ENCODE results near the gene SCLY. TPM values are rescaled to one million over a fixed set of nuclear protein-coding genes. Genes with fewer than 3 reads are reported as not detected.

The SCLY gene
- total RNA-seq, 1 donor from 2014 or later: 13.5 TPM

GRCh38 chr2:238069021-238069709 lies 8.4 kb downstream of the SCLY start:
- Histone ChIP-seq H3K4me1 (no peaks in the 10 kb centered on the region), H3K4me3 (no peak overlapping the region), H3K27ac (no peak overlapping the region), H3K36me3 (peaks cover 0 to 19% of the 10 kb centered on the region in 2 donors), H3K9me3 (no peaks in the 10 kb centered on the region), H3K27me3 (no peaks in the 10 kb centered on the region)
- TF ChIP-seq POLR2AphosphoS5 (IDR thresholded peaks at IDR 0.05; ENCODE audit: insufficient read depth in 1 of 2, low read depth in 1 of 2): no peak
- TF ChIP-seq POLR2A (IDR thresholded peaks at IDR 0.05): no peak
- intact Hi-C loops (cut with DNase I): loop anchor here (10.0 kb wide), 1 partner anchor 176 kb away; the partner anchor contains the start of gene HES6
- DNase-seq (ENCODE audit: extremely low spot score in 2 of 2): no peak

- intact Hi-C loops (cut with DNase I): loop anchor here (5.0 to 10.0 kb wide), 2 partner anchors 175 to 1842 kb away; partner anchors contain the start of gene HES6
- peaks cover 0 to 19% of the 10 kb centered on the region in 2 donors for H3K36me3 ChIP-seq
Observed at GRCh38 chr2:238069877-238070276, 9.1 kb downstream of the SCLY start.

GRCh38 chr2:238075397-238075796 lies 14.6 kb downstream of the SCLY start:
- intact Hi-C loops (cut with DNase I): no loop called here

More at GRCh38 chr2:238069877-238070276, 9.1 kb downstream of the SCLY start:
- H3K4me1 ChIP-seq: no peaks in the 10 kb centered on the region
- no peaks in the 10 kb centered on the region for H3K27me3 ChIP-seq
- no peak for DNase-seq (ENCODE audit: extremely low spot score in 2 of 2)
- no peak overlapping the region for H3K27ac ChIP-seq
- no peak for TF ChIP-seq POLR2AphosphoS5 (IDR thresholded peaks at IDR 0.05; ENCODE audit: insufficient read depth in 1 of 2, low read depth in 1 of 2)
- TF ChIP-seq POLR2A (IDR thresholded peaks at IDR 0.05): no peak
- TF ChIP-seq CTCF (IDR thresholded peaks at IDR 0.05): no peak
- H3K4me3 ChIP-seq: no peak overlapping the region
- H3K9me3 ChIP-seq: no peaks in the 10 kb centered on the region

GRCh38 chr2:238077292-238077691 lies 16.5 kb downstream of the SCLY start:
- no peaks in the 10 kb centered on the region for H3K4me1 ChIP-seq
- intact Hi-C loops (cut with DNase I): no loop called here
- no peak overlapping the region for H3K27ac ChIP-seq
- peaks cover 0 to 10% of the 10 kb centered on the region in 2 donors for H3K36me3 ChIP-seq
- TF ChIP-seq POLR2A (IDR thresholded peaks at IDR 0.05): no peak
- no peak for TF ChIP-seq CTCF (IDR thresholded peaks at IDR 0.05)
- no peak for TF ChIP-seq POLR2AphosphoS5 (IDR thresholded peaks at IDR 0.05; ENCODE audit: insufficient read depth in 1 of 2, low read depth in 1 of 2)
- no peak overlapping the region for H3K4me3 ChIP-seq
- no peak for DNase-seq (ENCODE audit: extremely low spot score in 2 of 2)
- no peaks in the 10 kb centered on the region for H3K9me3 ChIP-seq
- no peaks in the 10 kb centered on the region for H3K27me3 ChIP-seq

More at GRCh38 chr2:238075397-238075796, 14.6 kb downstream of the SCLY start:
- no peak for DNase-seq (ENCODE audit: extremely low spot score in 2 of 2)
- Histone ChIP-seq H3K27ac (no peak overlapping the region), H3K9me3 (no peaks in the 10 kb centered on the region), H3K4me1 (no peaks in the 10 kb centered on the region), H3K36me3 (no peaks in the 10 kb centered on the region), H3K4me3 (no peak overlapping the region), H3K27me3 (no peaks in the 10 kb centered on the region)
- no peak for TF ChIP-seq POLR2AphosphoS5 (IDR thresholded peaks at IDR 0.05; ENCODE audit: insufficient read depth in 1 of 2, low read depth in 1 of 2)
- no peak for TF ChIP-seq POLR2A (IDR thresholded peaks at IDR 0.05)
- no peak for TF ChIP-seq CTCF (IDR thresholded peaks at IDR 0.05)

- H3K9me3 ChIP-seq: no peaks in the 10 kb centered on the region
- TF ChIP-seq CTCF (IDR thresholded peaks at IDR 0.05) (no peak), POLR2AphosphoS5 (IDR thresholded peaks at IDR 0.05; ENCODE audit: insufficient read depth in 1 of 2, low read depth in 1 of 2) (no peak), POLR2A (IDR thresholded peaks at IDR 0.05) (no peak)
- no peak overlapping the region for H3K4me3 ChIP-seq
- H3K36me3 ChIP-seq: peaks cover 0 to 22% of the 10 kb centered on the region in 2 donors
- DNase-seq (ENCODE audit: extremely low spot score in 2 of 2): no peak
- no peaks in the 10 kb centered on the region for H3K4me1 ChIP-seq
- H3K27me3 ChIP-seq: no peaks in the 10 kb centered on the region
- no peak overlapping the region for H3K27ac ChIP-seq
- intact Hi-C loops (cut with DNase I): no loop called here
Observed at GRCh38 chr2:238079874-238080327, 19.1 kb downstream of the SCLY start.

All from vagina (tissue), 2 donors.